Glomerular visceral epithelial cell (primary cell): Measurements from ENCODE around the gene KLHDC4.
"Not testable (repeated sequence)": the region's sequence is repeated elsewhere in the genome, so short reads cannot be mapped to it uniquely, and the experiment has no call there.

Experiments
- DNase-seq: peaks from one replicate; pipeline ENCODE4 v3.0.0-alpha.2; 2016; ENCODE audit errors: extremely low spot score

The KLHDC4 gene

DNA sequence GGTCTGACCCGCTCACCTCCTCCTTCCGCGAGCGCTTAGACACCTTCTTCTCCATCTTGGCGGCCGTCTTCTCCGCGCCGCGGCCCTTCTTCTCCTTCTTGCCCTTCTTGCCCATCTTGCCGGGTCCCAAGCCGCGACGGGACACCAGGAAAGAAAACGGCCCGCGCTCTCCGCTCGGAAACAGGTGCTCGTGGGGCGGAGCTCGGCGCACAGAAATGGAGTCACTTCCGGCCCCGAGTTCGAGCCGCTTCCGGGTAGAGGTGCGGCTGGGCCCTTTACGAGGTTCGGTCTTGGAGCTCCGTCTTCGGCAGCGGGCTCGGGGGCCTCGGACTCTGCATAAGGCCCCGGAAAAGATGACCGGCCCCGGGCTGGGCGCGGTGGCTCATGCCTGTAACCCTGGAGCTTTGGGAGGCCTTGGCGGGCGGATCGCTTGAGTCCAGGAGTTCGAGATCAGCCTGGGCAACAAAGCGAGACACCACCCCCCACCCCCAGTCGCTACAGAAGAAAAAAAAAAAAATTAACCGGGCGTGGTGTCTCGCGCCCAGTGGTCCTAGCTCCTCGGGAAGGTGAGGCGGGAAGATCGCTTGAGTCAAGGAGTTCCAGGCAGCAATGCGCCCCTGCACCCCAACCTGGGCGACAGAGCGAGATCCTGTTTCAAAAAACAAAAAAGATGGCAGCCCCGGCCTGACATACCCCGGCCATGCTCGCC lies at the start of gene KLHDC4:
KLHDC4 (minus strand) TSS at position 211 of the 709 bp plus-strand sequence; CDS start at position 115, 96 bp downstream.
- DNase-seq, result peak; percentile 79

DNA sequence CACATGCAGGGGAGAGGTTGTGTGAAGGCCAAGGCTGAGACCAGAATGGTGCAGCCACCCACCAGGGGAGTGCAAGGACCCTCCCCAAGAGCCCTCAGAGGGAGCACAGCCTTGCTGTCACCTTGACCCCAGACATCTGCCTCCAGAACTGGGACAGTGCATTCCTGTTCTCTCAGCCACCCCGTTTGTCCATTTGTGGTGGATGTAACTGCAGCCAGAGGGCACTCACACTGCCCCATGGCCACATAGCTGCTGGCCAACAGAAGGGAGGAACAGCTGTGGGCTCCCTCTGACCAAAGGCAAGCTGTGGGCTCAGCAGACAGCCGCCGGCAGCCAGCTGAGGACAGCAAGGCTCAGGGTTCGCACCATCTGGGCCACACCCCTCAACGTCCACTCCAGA lies 49.8 kb upstream of the KLHDC4 start:
- DNase-seq, result no peak

DNA sequence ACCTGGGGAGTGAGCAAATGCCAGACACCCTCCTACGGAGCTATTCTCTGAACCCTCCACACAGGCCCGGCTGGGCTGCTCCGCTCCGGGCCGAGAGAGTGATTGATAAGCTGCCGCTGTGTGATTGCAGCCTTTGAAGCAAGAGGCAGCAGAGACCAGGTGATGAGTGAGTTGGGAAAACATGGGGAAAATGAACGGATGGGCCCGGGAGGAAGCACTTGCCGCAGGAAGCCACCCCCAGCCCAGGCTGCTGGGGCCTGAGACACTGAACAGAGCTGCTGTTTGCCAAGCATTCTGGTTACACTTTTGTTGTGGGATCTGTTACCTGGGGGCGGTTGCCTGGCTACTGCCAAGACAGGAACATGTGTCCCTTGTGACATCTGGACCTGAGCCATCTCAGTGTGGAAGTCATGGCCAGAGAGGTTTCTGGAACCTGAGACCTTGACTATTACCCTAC lies 46.4 kb upstream of the KLHDC4 start:
- no peak for DNase-seq

DNA sequence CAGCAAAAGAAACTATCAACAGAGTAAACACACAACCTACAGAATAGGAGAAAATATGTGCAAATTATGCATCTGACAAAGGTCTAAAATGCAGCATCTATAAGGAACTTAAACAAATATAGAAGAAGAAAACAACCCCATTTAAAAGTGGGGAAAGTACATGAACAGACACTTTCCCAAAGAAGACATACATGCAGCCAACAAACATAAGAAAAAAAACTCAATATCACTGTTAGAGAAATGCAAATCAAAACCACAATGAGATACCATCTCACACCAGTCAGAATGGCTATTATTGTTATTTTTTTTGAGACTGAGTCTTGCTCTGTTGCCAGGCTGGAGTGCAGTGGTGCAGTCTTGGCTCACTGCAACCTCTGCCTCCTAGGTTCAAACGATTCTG lies 45.7 kb upstream of the KLHDC4 start:
- DNase-seq, result not testable (repeated sequence)

DNA sequence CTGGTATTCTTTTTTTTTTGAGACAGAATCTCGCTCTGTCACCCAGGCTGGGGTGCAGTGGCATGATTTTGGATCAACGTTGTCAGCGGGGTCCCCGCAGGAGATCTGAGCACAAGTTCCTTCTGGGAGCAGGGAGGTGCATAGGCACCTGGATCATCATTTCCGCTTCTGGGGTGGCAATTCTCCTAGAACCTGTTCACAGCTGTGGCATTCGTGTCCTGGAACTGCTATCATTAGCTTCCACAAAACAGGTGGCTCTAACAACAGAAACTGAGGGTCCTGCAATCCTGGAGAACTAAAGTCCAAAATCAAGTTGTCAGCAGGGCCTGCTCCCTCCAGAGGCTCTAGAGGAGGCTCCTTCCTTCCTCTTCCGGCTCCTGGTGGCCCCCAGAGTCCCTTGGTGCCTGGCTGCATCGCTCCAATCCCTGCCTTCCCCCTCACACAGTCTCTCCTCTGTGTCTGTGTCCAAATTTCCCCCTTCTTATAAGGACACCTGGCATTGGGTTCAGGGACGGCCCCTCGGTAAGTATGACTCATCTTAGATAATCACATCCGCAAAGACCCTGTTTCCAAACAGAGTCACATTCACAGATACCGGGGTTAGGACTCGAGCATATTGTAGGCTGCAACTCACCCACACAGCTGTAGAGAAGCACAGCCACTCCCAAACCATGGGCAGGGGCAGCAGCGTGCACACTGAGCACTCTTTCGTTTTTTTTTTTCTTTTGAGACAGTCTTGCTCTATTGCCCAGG lies 43.5 kb upstream of the KLHDC4 start:
- DNase-seq, result no peak

DNA sequence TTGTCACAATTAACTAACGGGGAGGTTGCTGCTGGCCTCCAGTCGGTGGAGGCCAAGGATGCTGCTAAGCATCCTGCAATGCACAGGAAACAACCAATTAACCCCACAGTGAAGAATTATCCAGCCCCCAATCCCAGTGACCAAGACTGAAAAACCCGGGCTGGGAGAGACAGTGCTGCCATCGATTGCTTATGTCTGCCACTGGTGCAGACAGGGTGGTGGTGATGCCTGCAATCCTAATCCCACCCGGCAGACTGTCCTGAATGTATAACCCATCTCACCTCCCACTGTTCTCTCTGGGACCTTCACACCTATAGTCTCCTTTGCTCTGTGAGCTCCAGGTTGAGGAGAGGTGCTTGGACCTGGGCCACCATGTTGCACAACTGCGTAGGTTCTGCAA lies 42.3 kb upstream of the KLHDC4 start:
- DNase-seq, result no peak

DNA sequence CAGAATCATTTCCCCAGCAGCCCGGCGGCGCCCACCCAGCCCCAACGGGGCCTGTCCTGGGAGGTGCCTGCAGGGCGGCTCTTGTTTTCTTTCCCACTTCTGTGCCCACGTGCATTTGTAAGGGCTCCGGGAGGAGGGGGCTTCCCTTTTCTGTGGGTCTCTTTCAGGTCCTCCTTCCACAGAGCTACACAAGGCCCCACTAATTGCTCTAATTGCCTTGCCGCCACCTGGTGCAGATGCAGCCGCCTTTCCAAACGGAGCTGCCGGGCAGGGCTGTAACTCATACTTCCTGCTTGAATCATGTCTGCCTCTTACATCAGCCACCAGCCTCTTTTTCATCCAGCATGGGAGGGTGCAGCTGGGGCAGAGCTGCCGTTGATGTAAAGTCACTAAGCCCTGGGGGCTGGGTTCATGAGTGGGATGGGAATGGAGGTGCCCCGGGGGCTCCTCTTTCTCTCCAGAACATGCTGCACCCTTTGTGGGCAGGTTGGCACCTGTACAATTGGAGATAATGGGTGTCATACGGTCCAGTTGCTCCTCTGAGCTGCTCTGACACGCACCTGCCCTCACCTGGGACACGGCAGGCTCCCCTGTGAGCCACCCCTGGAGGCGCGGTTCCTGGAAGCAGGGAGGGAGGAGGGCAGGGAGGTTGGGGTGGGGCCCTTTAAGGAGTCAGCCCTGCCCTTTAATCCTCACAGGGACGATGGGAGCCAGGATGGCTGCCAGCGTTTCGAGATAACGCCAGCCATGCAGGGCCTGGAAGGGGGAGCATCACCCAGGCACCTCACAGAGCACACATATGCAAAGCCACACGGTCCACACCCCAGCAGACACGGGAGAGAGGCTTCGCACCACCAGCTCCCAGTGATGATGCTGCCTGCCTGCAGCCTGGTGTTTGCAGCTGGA lies 41.1 kb upstream of the KLHDC4 start:
- DNase-seq, result peak; percentile 65

DNA sequence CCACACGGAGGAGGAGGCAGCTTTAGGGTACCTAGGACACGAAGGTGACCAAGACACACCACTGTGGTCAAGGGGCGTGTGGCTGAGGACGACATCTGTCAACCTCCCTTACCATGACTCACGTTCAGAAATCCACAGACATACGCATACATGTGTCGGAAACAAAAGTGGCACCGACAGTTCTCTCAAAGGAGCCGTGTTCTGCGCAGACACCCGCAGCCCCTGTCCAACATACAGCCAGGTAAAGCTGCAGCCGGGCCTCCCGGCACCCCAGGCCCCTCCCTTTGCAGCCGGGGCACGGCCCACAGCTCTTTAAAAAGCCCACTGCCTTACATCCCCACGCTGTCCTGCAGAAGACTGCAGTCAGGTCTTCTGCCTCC lies 40.5 kb upstream of the KLHDC4 start:
- DNase-seq, result peak; percentile 18

DNA sequence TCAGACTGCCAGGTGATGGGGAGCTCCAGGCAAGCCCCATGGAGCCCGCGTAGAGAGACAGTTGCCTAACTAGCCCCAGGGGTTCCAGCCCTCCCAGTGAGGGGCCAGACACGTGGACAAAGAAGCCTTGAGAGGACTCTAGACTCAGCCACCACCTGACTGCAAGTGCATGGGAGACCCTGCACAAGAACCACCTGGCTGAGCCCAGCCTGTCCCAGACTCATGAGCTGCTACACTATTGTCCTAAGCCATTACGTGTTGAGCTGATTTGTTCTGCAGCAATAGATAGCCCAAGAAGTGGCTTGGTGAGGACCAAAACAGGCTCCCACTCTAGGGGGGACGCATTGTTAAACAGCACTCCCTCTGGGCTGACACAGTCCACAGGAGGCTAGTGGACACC lies 37.6 kb upstream of the KLHDC4 start:
- no peak for DNase-seq

DNA sequence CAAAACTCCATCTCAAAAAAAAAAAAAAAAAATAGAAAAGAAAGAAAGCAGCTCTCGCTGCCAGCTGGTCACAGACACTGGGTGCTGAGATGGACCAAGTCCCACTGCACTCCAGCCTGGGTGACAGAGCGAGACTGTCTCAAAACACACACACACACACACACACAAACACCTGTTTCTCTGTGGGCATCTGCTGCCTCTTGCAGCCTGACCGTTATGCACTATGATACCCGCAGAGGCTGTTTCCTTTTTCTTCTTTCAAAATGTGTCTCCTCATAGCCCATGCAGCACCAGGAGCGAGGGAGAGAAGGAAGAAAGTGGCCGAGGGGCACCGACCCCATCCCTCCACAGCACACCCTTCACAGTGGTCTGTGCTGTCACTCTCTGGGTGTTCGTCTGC lies 36.9 kb upstream of the KLHDC4 start:
- DNase-seq, result no peak

DNA sequence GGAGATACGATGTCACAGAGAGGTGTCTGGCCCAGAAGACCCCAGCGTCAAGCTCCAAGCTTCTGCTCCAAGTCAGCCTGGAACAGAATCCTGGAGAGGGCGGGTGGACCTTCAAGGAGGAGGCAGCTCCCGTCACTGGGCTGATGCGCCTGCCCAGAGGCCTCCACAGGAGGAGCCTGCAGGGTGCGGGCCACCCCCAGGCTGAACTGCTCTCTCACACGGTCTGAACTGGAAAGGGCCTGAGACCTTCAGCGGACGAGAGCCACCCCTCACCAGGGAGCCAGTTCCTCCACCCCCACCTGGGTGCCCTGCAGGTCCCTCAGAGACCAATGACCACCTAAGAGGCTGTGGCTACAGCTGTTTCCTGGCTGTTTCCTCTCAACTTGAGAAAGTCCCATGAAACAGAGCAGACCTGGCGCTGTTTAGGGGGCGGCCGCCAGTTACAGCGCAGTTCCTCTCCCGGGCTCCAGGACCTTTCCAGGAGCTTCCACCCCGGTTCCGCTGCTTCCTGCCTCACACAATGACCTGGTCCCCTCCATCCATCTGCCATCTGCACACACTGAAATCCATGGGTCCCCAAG lies 36.0 kb upstream of the KLHDC4 start:
- no peak for DNase-seq

DNA sequence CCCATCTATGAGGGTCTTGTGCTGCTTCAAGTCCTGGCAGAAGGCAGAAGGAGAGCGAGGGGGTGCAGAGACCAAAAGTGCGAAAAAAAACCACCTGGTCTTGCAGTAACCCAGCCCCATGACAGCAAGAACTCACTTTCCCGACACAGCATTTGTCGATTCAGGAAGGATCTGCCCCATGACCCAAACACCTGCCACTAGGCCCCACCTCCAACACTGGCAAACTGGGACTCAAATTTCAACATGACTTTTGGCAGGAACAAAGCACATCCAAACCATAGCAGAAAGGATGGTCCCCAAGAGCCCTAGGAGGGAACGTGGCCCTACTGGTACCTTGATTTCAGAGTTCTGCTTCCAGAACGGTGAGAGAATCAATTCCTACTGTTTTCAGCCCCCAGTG lies 34.7 kb upstream of the KLHDC4 start:
- no peak for DNase-seq

DNA sequence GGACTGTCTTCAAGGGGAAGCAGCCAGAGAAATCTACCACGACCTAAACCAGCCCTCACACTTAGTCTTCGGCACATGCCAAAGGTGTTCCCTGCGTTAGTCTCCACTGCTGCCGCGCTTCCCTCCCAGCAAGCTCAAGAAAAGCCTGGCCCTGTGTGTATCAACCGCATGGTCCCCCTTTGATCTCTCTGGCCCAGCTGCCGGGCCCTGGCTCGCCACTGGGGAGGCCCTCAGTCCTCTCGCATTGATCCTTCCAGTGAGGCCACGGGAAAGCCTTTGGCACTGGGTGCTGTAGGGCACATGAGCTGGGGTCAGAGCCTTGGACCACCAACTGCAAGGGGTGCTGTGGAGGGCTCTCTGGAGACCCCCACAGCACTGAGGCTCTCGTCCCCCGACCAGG lies 29.6 kb upstream of the KLHDC4 start:
- DNase-seq, result no peak

DNA sequence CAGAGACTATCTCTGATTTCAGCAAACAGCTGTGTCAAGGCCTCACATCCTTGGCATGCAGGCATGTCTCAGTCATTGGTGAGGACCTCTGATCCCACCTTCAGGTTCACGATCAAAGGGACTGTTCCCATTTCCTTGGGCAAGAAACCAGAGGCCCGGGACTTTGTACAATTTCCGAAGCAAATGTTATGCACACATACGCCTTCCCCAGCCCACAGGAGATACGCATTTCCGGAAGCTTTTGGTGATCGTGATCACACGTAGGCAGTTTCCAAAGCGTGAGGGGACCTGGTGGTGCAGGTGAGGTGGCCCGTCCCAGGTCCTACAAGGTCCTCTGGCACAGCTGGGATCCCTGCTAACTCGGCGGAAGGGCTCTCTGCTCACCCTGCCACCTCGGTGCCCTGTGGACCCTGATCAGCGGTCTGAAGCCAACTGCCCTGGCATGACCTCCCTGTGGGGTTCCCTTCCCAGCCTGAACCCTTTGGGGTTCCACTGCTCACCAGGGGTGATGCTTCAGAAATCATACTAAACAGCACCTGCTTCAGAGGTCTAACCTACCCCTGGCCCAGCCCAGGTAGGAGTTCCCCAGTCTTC lies 28.8 kb upstream of the KLHDC4 start:
- no peak for DNase-seq

DNA sequence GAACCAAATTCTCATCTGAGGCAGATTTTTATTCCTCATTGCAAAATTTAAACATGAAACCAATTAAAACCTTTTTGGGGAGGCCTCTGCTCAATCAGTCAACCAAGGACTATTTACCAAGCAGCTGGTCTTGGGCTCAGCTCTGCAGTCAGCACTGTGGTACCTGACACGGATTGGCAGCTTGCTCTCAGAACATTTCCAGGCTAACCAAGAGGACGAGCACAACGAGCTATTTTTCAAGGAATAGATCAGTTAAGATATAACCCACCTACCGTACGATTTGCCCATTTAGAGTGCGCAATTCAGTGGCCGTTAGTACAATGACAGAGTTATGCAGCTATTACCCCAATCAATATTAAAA lies 26.4 kb upstream of the KLHDC4 start:
- no peak for DNase-seq

DNA sequence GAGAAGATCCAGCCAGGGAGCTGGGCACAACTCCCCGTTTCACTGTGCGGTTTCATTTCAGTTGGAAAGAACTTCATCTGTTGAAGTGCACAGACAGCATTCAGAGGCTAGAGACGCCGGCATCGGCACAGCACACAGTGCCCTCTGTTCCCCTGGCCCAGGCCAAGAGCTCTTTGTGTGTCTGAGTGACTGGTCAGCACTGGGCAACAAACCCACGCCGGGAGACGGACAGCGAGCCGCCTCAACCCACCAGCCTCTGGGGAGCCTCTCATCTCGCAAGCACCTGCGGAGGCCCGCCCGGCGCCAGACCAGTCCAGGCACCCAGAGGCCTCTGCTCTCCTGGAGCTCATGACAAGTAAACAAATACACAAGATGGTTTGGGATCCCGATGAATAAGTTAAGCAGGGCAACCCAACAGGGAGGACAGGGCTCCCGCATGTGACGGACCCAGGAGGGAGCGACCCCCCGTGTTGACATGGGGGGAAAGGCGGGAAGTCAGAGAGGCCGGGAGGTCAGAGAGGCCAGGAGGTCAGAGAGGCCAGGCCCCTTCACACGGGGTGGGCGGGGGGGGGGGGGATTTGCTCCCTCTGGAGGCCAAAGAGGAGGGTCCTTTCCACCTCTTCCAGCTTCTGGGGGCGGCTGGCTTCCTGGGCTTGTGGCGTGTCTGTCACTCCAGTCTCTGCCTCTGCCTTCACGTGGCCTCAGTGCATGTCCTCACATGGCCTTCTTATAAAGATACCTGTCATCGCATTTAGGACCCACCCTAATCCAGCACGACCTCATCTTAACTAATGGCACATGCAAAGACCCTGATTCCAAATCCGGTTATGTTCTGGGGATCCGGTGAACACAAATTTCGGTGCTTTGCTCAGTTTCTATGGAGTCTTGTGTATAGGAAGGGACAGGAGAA lies 25.8 kb upstream of the KLHDC4 start:
- DNase-seq, result no peak

DNA sequence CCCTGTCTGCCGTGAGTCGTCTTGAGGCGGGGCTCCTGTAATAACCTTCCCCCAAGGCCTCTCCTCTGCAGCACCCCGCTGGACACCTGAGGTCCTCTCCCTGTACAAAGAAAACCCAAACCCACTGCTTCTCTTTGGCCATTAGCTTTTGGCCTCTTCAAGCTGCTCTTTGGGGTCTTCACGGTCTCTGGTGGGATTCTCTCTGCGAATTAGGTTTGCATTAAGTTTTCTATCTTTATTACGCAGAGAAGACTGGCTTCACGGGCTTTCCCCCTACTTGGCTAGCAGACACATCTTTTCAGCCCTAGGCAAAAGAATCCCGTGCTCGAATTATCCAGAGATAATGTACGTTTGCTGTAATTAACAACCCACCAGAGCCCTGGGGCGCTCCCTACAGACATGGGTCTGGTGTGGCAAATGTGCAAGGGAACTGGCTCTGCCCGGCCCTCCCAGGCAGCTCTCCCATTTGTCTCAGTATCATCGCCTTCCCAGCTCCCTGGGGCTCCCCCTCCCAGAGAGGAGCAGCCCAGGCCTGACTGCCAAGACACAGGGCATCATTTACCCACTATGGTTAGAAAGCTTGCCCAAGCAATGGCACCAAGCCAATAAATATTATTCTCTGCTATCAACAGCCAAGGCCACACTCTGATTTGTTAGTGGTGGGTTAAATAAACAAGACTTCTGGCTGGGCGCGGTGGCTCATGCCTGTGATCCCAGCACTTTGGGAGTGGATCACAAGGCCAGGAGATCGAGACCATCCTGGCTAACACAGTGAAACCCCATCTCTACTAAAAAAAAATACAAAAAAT lies 24.7 kb upstream of the KLHDC4 start:
- peak; percentile 20 for DNase-seq

DNA sequence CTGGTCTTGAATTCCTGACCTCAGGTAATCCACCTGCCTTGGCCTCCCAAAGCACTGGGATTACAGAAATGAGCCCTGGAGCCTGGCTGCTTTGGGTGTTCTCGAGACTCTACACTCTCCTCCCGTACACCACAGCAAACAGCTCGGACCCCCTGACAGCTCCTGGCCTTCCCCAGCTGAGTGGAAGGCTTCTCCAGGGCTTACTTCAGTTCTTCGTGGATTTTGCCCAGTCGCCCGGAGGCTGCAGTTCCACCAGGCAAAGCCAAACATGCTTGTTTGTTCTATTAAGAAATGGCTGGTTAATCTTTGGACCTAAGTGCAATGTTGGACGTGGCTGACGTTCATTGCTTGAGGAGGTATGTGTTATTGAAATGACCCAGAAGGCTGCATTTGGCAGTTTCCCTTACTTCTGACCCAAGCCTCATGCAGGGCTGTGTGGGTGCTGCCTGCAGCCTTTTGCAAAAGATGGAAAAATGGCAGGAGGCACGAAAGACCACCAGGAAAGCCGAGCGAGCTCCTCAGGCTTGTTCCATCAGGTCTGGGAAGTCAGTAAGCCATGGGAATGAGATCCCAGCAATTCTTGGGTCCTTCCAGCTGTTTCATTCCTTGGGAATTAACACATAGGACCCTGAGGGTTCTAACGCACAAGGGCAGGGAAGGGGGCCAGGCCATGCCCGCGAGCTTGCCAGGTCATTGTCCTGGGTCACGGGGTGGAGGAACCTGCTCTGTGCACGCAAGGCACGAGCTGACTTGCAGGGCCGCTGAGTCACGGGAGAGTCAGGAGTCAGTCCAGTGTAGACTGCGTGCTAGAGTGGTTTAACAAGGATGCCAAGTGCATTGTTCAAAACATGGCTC lies 23.9 kb upstream of the KLHDC4 start:
- DNase-seq, result peak; percentile 47
